ENCODE results near the gene USP36. TPM values are rescaled to one million over a fixed set of nuclear protein-coding genes. Genes with fewer than 3 reads are reported as not detected.

The USP36 gene
- total RNA-seq, 1 experiment from 2014 or later: 74.0 TPM

GRCh38 chr17:78849026-78849425, 8.4 kb upstream of the USP36 start:
- no peaks in the 10 kb centered on the region for H3K36me3 Mint-ChIP-seq
- no peaks in the 10 kb centered on the region for H3K27me3 Mint-ChIP-seq (ENCODE audit: low read depth)
- ChIA-PET CTCF (interaction anchor here (1.0 kb wide), 1 partner anchor 17 kb away, joined by 6 read pairs; no protein-coding TSS in a partner anchor), POLR2A (no interaction called here)
- H3K9me3 Mint-ChIP-seq: no peaks in the 10 kb centered on the region
- TF ChIP-seq, protein P1, sequence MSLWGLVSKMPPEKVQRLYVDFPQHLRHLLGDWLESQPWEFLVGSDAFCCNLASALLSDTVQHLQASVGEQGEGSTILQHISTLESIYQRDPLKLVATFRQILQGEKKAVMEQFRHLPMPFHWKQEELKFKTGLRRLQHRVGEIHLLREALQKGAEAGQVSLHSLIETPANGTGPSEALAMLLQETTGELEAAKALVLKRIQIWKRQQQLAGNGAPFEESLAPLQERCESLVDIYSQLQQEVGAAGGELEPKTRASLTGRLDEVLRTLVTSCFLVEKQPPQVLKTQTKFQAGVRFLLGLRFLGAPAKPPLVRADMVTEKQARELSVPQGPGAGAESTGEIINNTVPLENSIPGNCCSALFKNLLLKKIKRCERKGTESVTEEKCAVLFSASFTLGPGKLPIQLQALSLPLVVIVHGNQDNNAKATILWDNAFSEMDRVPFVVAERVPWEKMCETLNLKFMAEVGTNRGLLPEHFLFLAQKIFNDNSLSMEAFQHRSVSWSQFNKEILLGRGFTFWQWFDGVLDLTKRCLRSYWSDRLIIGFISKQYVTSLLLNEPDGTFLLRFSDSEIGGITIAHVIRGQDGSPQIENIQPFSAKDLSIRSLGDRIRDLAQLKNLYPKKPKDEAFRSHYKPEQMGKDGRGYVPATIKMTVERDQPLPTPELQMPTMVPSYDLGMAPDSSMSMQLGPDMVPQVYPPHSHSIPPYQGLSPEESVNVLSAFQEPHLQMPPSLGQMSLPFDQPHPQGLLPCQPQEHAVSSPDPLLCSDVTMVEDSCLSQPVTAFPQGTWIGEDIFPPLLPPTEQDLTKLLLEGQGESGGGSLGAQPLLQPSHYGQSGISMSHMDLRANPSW (CRISPR knock-in tag; conservative IDR thresholded peaks at IDR 0.05; ENCODE audit: low read depth): no peak
- TF ChIP-seq GRHL2 (CRISPR knock-in tag; IDR thresholded peaks at IDR 0.05; ENCODE audit: insufficient replicate concordance, severe bottlenecking) (no peak), CREM (CRISPR knock-in tag; IDR thresholded peaks at IDR 0.05) (no peak), CTCF (IDR thresholded peaks at IDR 0.05) (no peak), ZNF317 (CRISPR knock-in tag; IDR thresholded peaks at IDR 0.05; ENCODE audit: borderline replicate concordance, low read depth) (no peak), HMGA2 (CRISPR knock-in tag; IDR thresholded peaks at IDR 0.05) (no peak), SMAD4 (CRISPR knock-in tag; IDR thresholded peaks at IDR 0.05) (no peak), RELA (CRISPR knock-in tag; IDR thresholded peaks at IDR 0.05; ENCODE audit: borderline replicate concordance) (no peak), E2F1 (CRISPR knock-in tag; IDR thresholded peaks at IDR 0.05) (no peak), GABPB1 (CRISPR knock-in tag; IDR thresholded peaks at IDR 0.05) (no peak), ZNF425 (CRISPR knock-in tag; conservative IDR thresholded peaks at IDR 0.05) (no peak), ZNF416 (CRISPR knock-in tag; IDR thresholded peaks at IDR 0.05) (no peak), MXD4 (CRISPR knock-in tag; IDR thresholded peaks at IDR 0.05; ENCODE audit: borderline replicate concordance) (no peak), ZBTB21 (CRISPR knock-in tag; IDR thresholded peaks at IDR 0.05; ENCODE audit: borderline replicate concordance) (no peak), ATF1 (CRISPR knock-in tag; IDR thresholded peaks at IDR 0.05) (no peak), IRF1 (CRISPR knock-in tag; IDR thresholded peaks at IDR 0.05) (no peak)
- TF ChIP-seq, protein P2, sequence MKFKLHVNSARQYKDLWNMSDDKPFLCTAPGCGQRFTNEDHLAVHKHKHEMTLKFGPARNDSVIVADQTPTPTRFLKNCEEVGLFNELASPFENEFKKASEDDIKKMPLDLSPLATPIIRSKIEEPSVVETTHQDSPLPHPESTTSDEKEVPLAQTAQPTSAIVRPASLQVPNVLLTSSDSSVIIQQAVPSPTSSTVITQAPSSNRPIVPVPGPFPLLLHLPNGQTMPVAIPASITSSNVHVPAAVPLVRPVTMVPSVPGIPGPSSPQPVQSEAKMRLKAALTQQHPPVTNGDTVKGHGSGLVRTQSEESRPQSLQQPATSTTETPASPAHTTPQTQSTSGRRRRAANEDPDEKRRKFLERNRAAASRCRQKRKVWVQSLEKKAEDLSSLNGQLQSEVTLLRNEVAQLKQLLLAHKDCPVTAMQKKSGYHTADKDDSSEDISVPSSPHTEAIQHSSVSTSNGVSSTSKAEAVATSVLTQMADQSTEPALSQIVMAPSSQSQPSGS (CRISPR knock-in tag; IDR thresholded peaks at IDR 0.05; ENCODE audit: borderline replicate concordance, low read depth): no peak
- TF ChIP-seq, protein P3, sequence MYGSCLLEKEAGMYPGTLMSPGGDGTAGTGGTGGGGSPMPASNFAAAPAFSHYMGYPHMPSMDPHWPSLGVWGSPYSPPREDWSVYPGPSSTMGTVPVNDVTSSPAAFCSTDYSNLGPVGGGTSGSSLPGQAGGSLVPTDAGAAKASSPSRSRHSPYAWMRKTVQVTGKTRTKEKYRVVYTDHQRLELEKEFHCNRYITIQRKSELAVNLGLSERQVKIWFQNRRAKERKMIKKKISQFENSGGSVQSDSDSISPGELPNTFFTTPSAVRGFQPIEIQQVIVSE (CRISPR knock-in tag; IDR thresholded peaks at IDR 0.05; ENCODE audit: borderline replicate concordance): no peak
- DNase-seq (ENCODE audit: low spot score): no peak
- no peak overlapping the region for H3K27ac Mint-ChIP-seq
- H3K4me1 Mint-ChIP-seq: peaks cover 2% of the 10 kb centered on the region; the same call in 1 of the 2 replicates
- no peak overlapping the region for H3K4me3 Mint-ChIP-seq
- ATAC-seq: no peak
